H9 (cell line): ENCODE results near the gene CHRM4. TPM values are rescaled to one million over a fixed set of nuclear protein-coding genes. Genes with fewer than 3 reads are reported as not detected.

Experiments
- DNase-seq: peaks from one replicate; pipeline ENCODE4 v3.0.0-alpha.2; 2017
- H2AFZ ChIP-seq: one replicate; pipeline ENCODE4 v1.6.1; 2013; ENCODE audit warnings: mild to moderate bottlenecking, low read length, control low read depth, moderate library complexity
- H2AK5ac ChIP-seq: 2 replicates; pipeline ENCODE4 v1.6.1; 2013; ENCODE audit warnings: low read length, control low read depth, mixed read lengths; ENCODE audit not compliant: insufficient read length
- H2BK120ac ChIP-seq: one replicate; pipeline ENCODE4 v1.6.1; 2013; ENCODE audit warnings: low read depth, mild to moderate bottlenecking, low read length, control low read depth, inconsistent platforms; ENCODE audit not compliant: poor library complexity, severe bottlenecking
- H2BK12ac ChIP-seq: 2 replicates; pipeline ENCODE4 v1.6.1; 2013; ENCODE audit warnings: low read length, control low read depth, mixed read lengths, low read depth; ENCODE audit not compliant: insufficient read length
- H2BK15ac ChIP-seq: 2 replicates; pipeline ENCODE4 v1.6.1; 2013; ENCODE audit warnings: low read depth, low read length, control low read depth
- H2BK20ac ChIP-seq: one replicate; pipeline ENCODE4 v1.6.1; 2013; ENCODE audit warnings: low read depth, mild to moderate bottlenecking, low read length, control low read depth, inconsistent platforms; ENCODE audit not compliant: poor library complexity, severe bottlenecking
- H2BK5ac ChIP-seq: 2 replicates; pipeline ENCODE4 v1.6.1; 2013; ENCODE audit warnings: low read length, control low read depth, mixed read lengths; ENCODE audit not compliant: insufficient read length
- H3K14ac ChIP-seq: 2 replicates; pipeline ENCODE4 v1.6.1; 2013; ENCODE audit warnings: low read length, control low read depth; ENCODE audit not compliant: insufficient read depth
- H3K18ac ChIP-seq: 2 replicates; pipeline ENCODE4 v1.6.1; 2013; ENCODE audit warnings: low read depth, mild to moderate bottlenecking, mixed read lengths, low read length, control low read depth; ENCODE audit not compliant: insufficient read length
- H3K23ac ChIP-seq: 2 replicates; pipeline ENCODE4 v1.6.1; 2013; ENCODE audit warnings: low read length, control low read depth, mixed read lengths, low read depth; ENCODE audit not compliant: insufficient read length
- H3K23me2 ChIP-seq: 2 replicates; pipeline ENCODE4 v1.6.1; 2013; ENCODE audit warnings: low read depth, mild to moderate bottlenecking, mixed read lengths, low read length, control low read depth; ENCODE audit not compliant: insufficient read length, poor library complexity, severe bottlenecking
- H3K27ac ChIP-seq: 2 replicates; pipeline ENCODE4 v1.5.1; 2013; ENCODE audit warnings: low read length, control low read depth, mixed read lengths, low read depth; ENCODE audit not compliant: insufficient read length
- H3K27me3 ChIP-seq: 2 replicates; pipeline ENCODE4 v1.6.1; 2013; ENCODE audit warnings: low read length, control low read depth, inconsistent platforms; ENCODE audit not compliant: insufficient read depth
- H3K4ac ChIP-seq: 2 replicates; pipeline ENCODE4 v1.6.1; 2013; ENCODE audit warnings: low read depth, mild to moderate bottlenecking, control low read depth, inconsistent platforms, low read length, moderate library complexity
- H3K4me1 ChIP-seq: 2 replicates; pipeline ENCODE4 v1.6.1; 2013; ENCODE audit warnings: low read length, control low read depth, inconsistent platforms; ENCODE audit not compliant: insufficient read depth
- H3K4me2 ChIP-seq: 2 replicates; pipeline ENCODE4 v1.6.1; 2013; ENCODE audit warnings: low read length, control low read depth, mixed read lengths; ENCODE audit not compliant: insufficient read length, insufficient read depth
- H3K56ac ChIP-seq: 2 replicates; pipeline ENCODE4 v1.6.1; 2013; ENCODE audit warnings: low read depth, mild to moderate bottlenecking, mixed read lengths, low read length, control low read depth; ENCODE audit not compliant: insufficient read length
- H3K79me1 ChIP-seq: 2 replicates; pipeline ENCODE4 v1.6.1; 2013; ENCODE audit warnings: low read depth, mild to moderate bottlenecking, moderate library complexity, low read length, control low read depth, inconsistent platforms; ENCODE audit not compliant: insufficient read depth, poor library complexity, severe bottlenecking
- H3K79me2 ChIP-seq: 2 replicates; pipeline ENCODE4 v1.6.1; 2013; ENCODE audit warnings: low read length, control low read depth, inconsistent platforms; ENCODE audit not compliant: insufficient read depth
- H3K9ac ChIP-seq: 2 replicates; pipeline ENCODE4 v1.6.1; 2013; ENCODE audit warnings: low read length, control low read depth, mixed read lengths; ENCODE audit not compliant: insufficient read length; ENCODE audit errors: extremely low read depth
- H3K9me3 ChIP-seq: one replicate; pipeline ENCODE4 v1.6.1; 2013; ENCODE audit warnings: low read depth, low read length, inconsistent platforms; ENCODE audit not compliant: control insufficient read depth
- H3T11ph ChIP-seq: one replicate; pipeline ENCODE4 v1.6.1; 2013; ENCODE audit warnings: mild to moderate bottlenecking, low read length, control low read depth, inconsistent platforms
- H4K20me1 ChIP-seq: one replicate; pipeline ENCODE4 v1.6.1; 2013; ENCODE audit not compliant: control insufficient read depth, insufficient read length, insufficient read depth
- H4K5ac ChIP-seq: 2 replicates; pipeline ENCODE4 v1.6.1; 2013; ENCODE audit warnings: low read depth, mild to moderate bottlenecking, mixed read lengths, low read length, control low read depth; ENCODE audit not compliant: insufficient read length
- H4K8ac ChIP-seq: replicated peaks from 2 replicates; pipeline ENCODE4 v1.6.1; 2013; ENCODE audit warnings: low read length, control low read depth, mixed read lengths, low read depth; ENCODE audit not compliant: insufficient read length
- H4K91ac ChIP-seq: 2 replicates; pipeline ENCODE4 v1.6.1; 2013; ENCODE audit warnings: low read depth, mild to moderate bottlenecking, moderate library complexity, mixed read lengths, low read length, control low read depth; ENCODE audit not compliant: insufficient read length
- H3K27ac Mint-ChIP-seq, 3 experiments: 2 replicates in 2 of 3; 3 replicates in 1 of 3; pipeline ENCODE4 v1.8.0; 2020 to 2021; ENCODE audit warnings: mixed read lengths in 3 of 3, mild to moderate bottlenecking in 1 of 3, moderate library complexity in 1 of 3
- H3K27me3 Mint-ChIP-seq: 2 replicates; pipeline ENCODE4 v1.8.0; 2021; ENCODE audit warnings: low read depth, mild to moderate bottlenecking, moderate library complexity, mixed read lengths
- H3K36me3 Mint-ChIP-seq, 3 experiments: 2 replicates in 2 of 3; 3 replicates in 1 of 3; pipeline ENCODE4 v1.8.0; 2020 to 2021; ENCODE audit warnings: low read depth in 3 of 3, mixed read lengths in 3 of 3; ENCODE audit not compliant: insufficient read depth in 1 of 3
- H3K4me1 Mint-ChIP-seq, 2 experiments: 2 replicates each; pipeline ENCODE4 v1.8.0; 2020; ENCODE audit warnings: mixed read lengths in 2 of 2
- H3K4me3 Mint-ChIP-seq, 2 experiments: 2 replicates in 1 of 2; 3 replicates in 1 of 2; pipeline ENCODE4 v1.8.0; 2020 to 2021; ENCODE audit warnings: mild to moderate bottlenecking in 2 of 2, mixed read lengths in 2 of 2, moderate library complexity in 1 of 2
- H3K9me3 Mint-ChIP-seq, 2 experiments: 2 replicates in 1 of 2; 3 replicates in 1 of 2; pipeline ENCODE4 v1.8.0; 2020; ENCODE audit warnings: mild to moderate bottlenecking in 2 of 2, mixed read lengths in 2 of 2, moderate library complexity in 1 of 2
- CTCF ChIP-seq: fragments of 200-600 bp; sonication (generic); conservative IDR thresholded peaks from 3 replicates; pipeline ENCODE4 v1.8.0; 2021; ENCODE audit warnings: antibody characterized with exemption, mild to moderate bottlenecking
- WGBS: extraction: QIAGEN DNeasy Blood & Tissue Kit; methylation state at CpG from one replicate; pipeline ENCODE4 v1.1.7; 2013; ENCODE audit warnings: missing lambda C conversion rate, low lambda C conversion rate, mixed read lengths; ENCODE audit not compliant: insufficient read length; ENCODE audit errors: extremely low coverage; 5-methylcytosine and 5-hydroxymethylcytosine counted together
- total RNA-seq: library from RNA; stranded (reverse); gene quantifications from 2 replicates; pipeline ENCODE4 v1.2.1, GENCODE V29; 2021

CHRM4 gene
- total RNA-seq, 1 experiment from 2014 or later = 1.0 TPM

GRCh38 chr11:46387456-46387855 lies 4.1 kb downstream of the CHRM4 start:
- H4K91ac ChIP-seq = no peak overlapping the region
- H3K4me1 ChIP-seq = peaks cover 4% of the 10 kb centered on the region; the same call in 1 of the 2 replicates
- Mint-ChIP-seq H3K27me3 (peaks cover 67% of the 10 kb centered on the region), H3K4me3 (no peak overlapping the region), H3K27ac (no peak overlapping the region), H3K4me1 (peaks cover 21 to 49% of the 10 kb centered on the region in 2 experiments), H3K9me3 (no peaks in the 10 kb centered on the region), H3K36me3 (peaks cover 5 to 10% (median 9%) of the 10 kb centered on the region in 3 experiments; a peak in 5 of 7 replicates)
- H2BK120ac ChIP-seq = no peak overlapping the region
- H2BK12ac ChIP-seq = no peak overlapping the region
- no peaks in the 10 kb centered on the region for H3K79me2 ChIP-seq
- H3K4me2 ChIP-seq = no peak overlapping the region
- no peak overlapping the region for H3K27ac ChIP-seq
- H2BK15ac ChIP-seq = no peak overlapping the region
- no peak overlapping the region for H3K23ac ChIP-seq
- H3K4ac ChIP-seq = no peak overlapping the region
- no CpG with 5 or more reads among the region's 5 CpGs for WGBS
- no peak overlapping the region for H3K18ac ChIP-seq
- no peaks in the 10 kb centered on the region for H4K20me1 ChIP-seq
- peaks cover 10% of the 10 kb centered on the region for H3K23me2 ChIP-seq
- H3K14ac ChIP-seq = no peak overlapping the region
- no peak for TF ChIP-seq CTCF
- no peaks in the 10 kb centered on the region for H3K9me3 ChIP-seq
- no peak overlapping the region for H2AFZ ChIP-seq
- H4K8ac ChIP-seq = no peak overlapping the region
- peaks cover 20% of the 10 kb centered on the region; the same call in 1 of the 2 replicates for H3K27me3 ChIP-seq
- H3K79me1 ChIP-seq = no peaks in the 10 kb centered on the region
- no peak overlapping the region for H3K56ac ChIP-seq
- no peak overlapping the region for H3T11ph ChIP-seq
- H2BK5ac ChIP-seq = no peak overlapping the region
- H4K5ac ChIP-seq = no peak overlapping the region
- H2AK5ac ChIP-seq = no peak overlapping the region
- H3K9ac ChIP-seq = no peak overlapping the region
- no peak for DNase-seq
- no peak overlapping the region for H2BK20ac ChIP-seq
